GM23248 (cell line): ENCODE data around the gene CA5B. TPM values are rescaled to one million over a fixed set of nuclear protein-coding genes. Genes with fewer than 3 reads are reported as not detected.

Experiments
- DNase-seq: peaks from one replicate; pipeline ENCODE4 v3.0.0-alpha.2; 2015
- H2AFZ ChIP-seq: fragments of 200-600 bp; sonication (generic); 2 replicates; pipeline ENCODE4 v1.6.1; 2016; ENCODE audit warnings: antibody characterized with exemption
- H3F3A ChIP-seq: fragments of 200-600 bp; sonication (generic); 2 replicates; pipeline ENCODE4 v1.6.1; 2016; ENCODE audit warnings: mild to moderate bottlenecking, antibody characterized with exemption, mixed run types; ENCODE audit not compliant: insufficient read depth
- H3K27ac ChIP-seq: fragments of 200-600 bp; sonication (generic); 2 replicates; pipeline ENCODE4 v1.5.1; 2016; ENCODE audit warnings: mild to moderate bottlenecking
- H3K27me3 ChIP-seq: fragments of 200-600 bp; sonication (generic); replicated peaks from 2 replicates; pipeline ENCODE4 v1.6.1; 2016; ENCODE audit warnings: mild to moderate bottlenecking; ENCODE audit not compliant: insufficient read depth
- H3K36me3 ChIP-seq: fragments of 200-600 bp; sonication (generic); 2 replicates; pipeline ENCODE4 v1.6.1; 2016; ENCODE audit warnings: low read depth, mild to moderate bottlenecking
- H3K4me1 ChIP-seq: fragments of 200-600 bp; sonication (generic); 2 replicates; pipeline ENCODE4 v1.6.1; 2016; ENCODE audit warnings: mild to moderate bottlenecking; ENCODE audit not compliant: insufficient read depth
- H3K4me2 ChIP-seq: fragments of 200-600 bp; sonication (generic); one replicate; pipeline ENCODE4 v1.6.1; 2016; ENCODE audit warnings: mild to moderate bottlenecking; ENCODE audit not compliant: unreplicated experiment
- H3K4me3 ChIP-seq: fragments of 200-600 bp; sonication (generic); 2 replicates; pipeline ENCODE4 v1.5.1; 2016; ENCODE audit warnings: mild to moderate bottlenecking
- H3K79me2 ChIP-seq: fragments of 200-600 bp; sonication (generic); 2 replicates; pipeline ENCODE4 v1.6.1; 2016; ENCODE audit warnings: mild to moderate bottlenecking; ENCODE audit not compliant: insufficient read depth
- H3K9ac ChIP-seq: fragments of 200-600 bp; sonication (generic); 2 replicates; pipeline ENCODE4 v1.6.1; 2016; ENCODE audit warnings: mild to moderate bottlenecking
- H3K9me2 ChIP-seq: fragments of 200-600 bp; sonication (generic); 2 replicates; pipeline ENCODE4 v1.6.1; 2016; ENCODE audit warnings: mixed run types, mild to moderate bottlenecking, moderate library complexity; ENCODE audit not compliant: insufficient read depth
- H3K9me3 ChIP-seq: fragments of 200-600 bp; sonication (generic); one replicate; pipeline ENCODE4 v1.6.1; 2017; ENCODE audit warnings: low read depth
- H4K20me1 ChIP-seq: fragments of 200-600 bp; sonication (generic); 2 replicates; pipeline ENCODE4 v1.6.0; 2016; ENCODE audit not compliant: insufficient read depth
- EZH2 ChIP-seq: fragments of 200-600 bp; sonication (generic); IDR thresholded peaks from 2 replicates; pipeline ENCODE4 v1.6.1; 2018; ENCODE audit warnings: antibody characterized with exemption, mild to moderate bottlenecking; ENCODE audit not compliant: insufficient read depth, poor library complexity, severe bottlenecking
- EZH2phosphoT487 ChIP-seq: fragments of 200-600 bp; sonication (generic); IDR thresholded peaks from 2 replicates; pipeline ENCODE4 v1.6.1; 2018; ENCODE audit warnings: antibody characterized with exemption, moderate library complexity, mild to moderate bottlenecking, low read depth; ENCODE audit not compliant: insufficient read depth
- WGBS, 2 experiments: methylation state at CpG; one replicate each; pipeline ENCODE4 v1.1.6; 2015 to 2017; ENCODE audit warnings: low lambda C conversion rate in 2 of 2, low coverage in 1 of 2; ENCODE audit errors: missing lambda C conversion rate in 2 of 2; 5-methylcytosine and 5-hydroxymethylcytosine counted together
- in situ Hi-C: fragments of 300-500 bp; cut with MboI; formaldehyde crosslinking; loops from 2 replicates; pipeline ENCODE4 v1.15.0; 2020
- polyA plus RNA-seq: library from polyadenylated mRNA; unstranded; fragments of >200 nt; fragmentation: Nextera tagmentation; extraction: Ambion mirVana; gene quantifications from 2 replicates; pipeline ENCODE4 v1.2.1, GENCODE V29; 2016
- total RNA-seq: library from RNA; depleted of rRNA; stranded (reverse); fragments of >200 nt; shearing (Covaris generic); gene quantifications from 2 replicates; pipeline ENCODE4 v1.2.3, GENCODE V29; 2014

The CA5B gene
- total and polyA plus RNA-seq, 2 experiments from 2014 or later = 6.4 to 8.2 TPM

DNA sequence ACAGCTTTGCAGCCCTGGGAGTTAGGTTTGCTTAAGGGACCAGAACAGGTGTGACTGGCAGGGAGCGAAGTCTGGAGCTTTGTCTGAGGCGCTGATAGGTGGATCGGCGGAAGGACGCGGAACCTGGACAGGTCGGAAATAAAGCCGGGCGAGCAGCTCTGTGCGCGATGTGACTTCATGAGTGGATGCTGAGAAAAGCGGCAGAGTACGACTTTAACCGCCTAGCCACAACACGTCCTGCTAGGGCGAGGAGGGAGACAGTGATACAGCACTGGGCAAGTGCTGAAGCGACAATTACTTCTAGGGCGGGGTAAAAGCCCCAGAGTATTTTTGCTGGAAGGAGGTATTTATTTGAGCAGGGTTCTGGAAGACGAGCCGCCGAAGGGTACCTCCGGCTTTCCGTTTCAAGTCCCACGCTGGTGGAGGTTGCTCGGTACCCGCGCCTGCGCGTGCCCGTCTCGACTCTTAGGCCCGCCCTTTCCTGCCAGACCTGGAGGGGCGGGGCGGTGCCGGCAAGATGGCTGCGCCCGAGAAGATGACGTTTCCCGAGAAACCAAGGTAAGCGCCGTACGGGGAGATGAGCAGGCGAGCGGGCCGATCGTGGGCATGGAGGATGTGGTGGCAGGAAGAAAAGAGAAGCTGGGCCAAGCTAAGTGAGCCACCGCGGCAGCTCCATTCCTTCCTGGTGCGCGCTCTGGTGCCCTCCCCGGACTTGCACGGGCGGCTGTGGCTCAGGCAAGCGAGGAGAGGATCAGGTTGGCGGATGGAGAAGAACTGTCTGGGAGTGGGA lies 52.1 kb downstream of the CA5B start, which contains the start of gene ZRSR2:
Gene ZRSR2 (plus strand): TSS at position 506 of the 790 bp plus-strand sequence. CDS start 12 bp downstream, at position 518.
- Histone ChIP-seq H3K4me1 (no peaks in the 10 kb centered on the region), H3K9ac (peak within 1 kb of the TSS; percentile 84), H3F3A (no peaks in the 10 kb centered on the region), H3K36me3 (no peaks in the 10 kb centered on the region), H3K4me2 (peak within 1 kb of the TSS; percentile 91), H4K20me1 (no peaks in the 10 kb centered on the region), H3K27ac (peak within 1 kb of the TSS; percentile 77), H3K9me3 (no peaks in the 10 kb centered on the region), H3K4me3 (peak within 1 kb of the TSS; percentile 88), H3K79me2 (peaks cover 12% of the 10 kb centered on the region), H3K27me3 (no peaks in the 10 kb centered on the region), H2AFZ (peak within 1 kb of the TSS; percentile 96), H3K9me2 (no peaks in the 10 kb centered on the region)
- in situ Hi-C loops = no loop called here
- 1 to 3% methylated on average over 36 to 46 of the region's 55 CpGs for WGBS, 2 experiments
- DNase-seq = peak; percentile 86
- TF ChIP-seq EZH2 (no peak), EZH2phosphoT487 (no peak)

DNA sequence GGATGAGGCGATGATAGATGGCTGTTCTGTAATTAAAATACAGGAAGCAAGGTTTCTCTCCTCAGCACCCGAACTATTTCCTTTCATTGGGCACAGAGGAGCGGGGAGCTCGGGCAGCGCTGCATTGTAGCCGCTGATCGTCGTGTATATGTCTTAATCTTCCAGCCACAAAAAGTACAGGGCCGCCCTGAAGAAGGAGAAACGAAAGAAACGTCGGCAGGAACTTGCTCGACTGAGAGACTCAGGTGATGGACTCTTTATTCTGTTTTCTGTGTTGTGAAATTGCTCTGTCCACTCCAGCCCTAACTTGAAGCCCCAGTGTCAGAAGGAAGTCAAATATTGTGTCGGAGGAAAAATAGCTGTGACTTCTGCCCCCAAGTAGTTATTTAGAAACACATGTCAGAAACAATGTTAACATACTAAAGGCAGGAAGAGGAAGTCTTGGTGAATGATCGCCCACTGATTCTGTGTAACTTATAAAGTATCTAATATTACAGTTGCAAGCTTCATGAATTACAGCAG lies 52.8 kb downstream of the CA5B start:
- no peak for TF ChIP-seq EZH2
- TF ChIP-seq EZH2phosphoT487 = no peak
- H3F3A ChIP-seq = no peaks in the 10 kb centered on the region
- WGBS, 2 experiments = 0 to 2% methylated on average over 15 of the region's 15 CpGs
- no peaks in the 10 kb centered on the region for H3K9me2 ChIP-seq
- H3K27ac ChIP-seq = peak overlapping the region; percentile 77
- in situ Hi-C loops = no loop called here
- no peaks in the 10 kb centered on the region for H3K9me3 ChIP-seq
- H4K20me1 ChIP-seq = no peaks in the 10 kb centered on the region
- H3K4me2 ChIP-seq = peak overlapping the region; percentile 91
- peaks cover 12% of the 10 kb centered on the region for H3K79me2 ChIP-seq
- no peaks in the 10 kb centered on the region for H3K27me3 ChIP-seq
- peak overlapping the region; percentile 88 for H3K4me3 ChIP-seq
- peak; percentile 27 for DNase-seq
- peak overlapping the region; percentile 96 for H2AFZ ChIP-seq
- H3K4me1 ChIP-seq = no peaks in the 10 kb centered on the region
- no peaks in the 10 kb centered on the region for H3K36me3 ChIP-seq
- peak overlapping the region; percentile 84 for H3K9ac ChIP-seq

DNA sequence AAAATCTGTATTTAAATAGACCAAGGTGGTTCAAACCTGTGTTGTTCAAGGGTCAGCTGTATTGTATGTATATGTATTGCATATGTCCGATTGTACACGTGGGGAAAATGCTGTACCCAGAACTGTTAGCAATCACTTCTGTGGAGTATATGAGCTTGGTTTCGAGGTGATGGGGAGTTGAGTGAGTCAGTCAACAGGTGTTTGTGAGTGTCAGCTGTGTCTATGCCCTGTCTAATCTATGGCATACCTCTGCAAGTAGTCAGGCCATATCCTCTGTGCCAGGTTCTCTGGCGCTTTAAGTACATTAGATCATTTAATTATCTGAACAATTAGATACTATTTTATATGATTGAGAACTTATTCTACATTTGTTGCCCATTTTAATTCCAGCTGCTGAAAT lies 59.6 kb downstream of the CA5B start:
- Histone ChIP-seq H3K9me2 (no peaks in the 10 kb centered on the region), H3K9ac (no peak overlapping the region), H3K9me3 (no peaks in the 10 kb centered on the region), H4K20me1 (no peaks in the 10 kb centered on the region), H3K4me2 (no peak overlapping the region), H3K27ac (no peak overlapping the region), H2AFZ (no peak overlapping the region), H3K36me3 (no peaks in the 10 kb centered on the region), H3F3A (no peaks in the 10 kb centered on the region), H3K27me3 (no peaks in the 10 kb centered on the region), H3K4me1 (no peaks in the 10 kb centered on the region), H3K79me2 (peaks cover 15% of the 10 kb centered on the region), H3K4me3 (no peak overlapping the region)
- 97 to 98% methylated on average over 4 of the region's 4 CpGs for WGBS, 2 experiments
- no peak for TF ChIP-seq EZH2
- no peak for TF ChIP-seq EZH2phosphoT487
- in situ Hi-C loops = no loop called here
- DNase-seq = no peak

DNA sequence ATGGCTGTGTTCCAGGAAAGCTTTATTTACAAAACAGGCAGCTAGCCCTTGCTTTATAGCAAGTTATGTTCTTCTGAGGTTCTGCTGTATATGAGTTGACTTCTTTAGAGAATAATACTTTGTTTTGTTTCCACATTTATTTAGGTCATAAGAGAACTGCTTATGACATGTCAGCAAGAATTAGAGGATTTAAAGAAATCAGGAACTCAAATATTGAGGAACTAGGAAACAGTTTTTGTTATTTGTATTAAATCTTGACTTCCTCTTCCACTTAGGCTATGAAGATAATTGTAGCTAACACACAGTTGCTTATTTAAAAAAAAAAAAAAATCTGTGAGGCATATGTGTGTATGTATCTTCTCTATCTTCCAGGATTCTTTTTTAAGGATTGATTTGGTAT lies 66.5 kb downstream of the CA5B start:
- no peaks in the 10 kb centered on the region for H3K79me2 ChIP-seq
- H3K36me3 ChIP-seq = no peaks in the 10 kb centered on the region
- no peaks in the 10 kb centered on the region for H4K20me1 ChIP-seq
- no peaks in the 10 kb centered on the region for H3K4me1 ChIP-seq
- no peak for TF ChIP-seq EZH2
- TF ChIP-seq EZH2phosphoT487 = no peak
- no peaks in the 10 kb centered on the region for H3F3A ChIP-seq
- H3K27me3 ChIP-seq = no peaks in the 10 kb centered on the region
- no peaks in the 10 kb centered on the region for H3K9me3 ChIP-seq
- no peak overlapping the region for H3K9ac ChIP-seq
- in situ Hi-C loops = no loop called here
- H3K9me2 ChIP-seq = no peaks in the 10 kb centered on the region
- no peak overlapping the region for H3K4me2 ChIP-seq
- H3K4me3 ChIP-seq = no peak overlapping the region
- no peak overlapping the region for H3K27ac ChIP-seq
- no peak for DNase-seq
- no peak overlapping the region for H2AFZ ChIP-seq
